SU-DHL-6 (cell line): ENCODE results near the gene TMPRSS2.

Experiments
- CTCF ChIP-seq: fragments of 200-600 bp; sonication (generic); IDR thresholded peaks from one replicate; pipeline ENCODE4 v1.5.1; 2017; ENCODE audit warnings: antibody characterized with exemption, mild to moderate bottlenecking, low read length, moderate library complexity; ENCODE audit not compliant: insufficient read depth, poor library complexity, severe bottlenecking
- EZH2phosphoT487 ChIP-seq: fragments of 200-600 bp; sonication (generic), shearing (Covaris generic); conservative IDR thresholded peaks from 2 replicates; pipeline ENCODE4 v1.6.1; 2018; ENCODE audit warnings: mild to moderate bottlenecking, antibody characterized with exemption, low read length, moderate library complexity, mixed read lengths

GRCh38 chr21:41530366-41530765 lies 22.4 kb upstream of the TMPRSS2 start:
- TF ChIP-seq CTCF (no peak), EZH2phosphoT487 (no peak)
